DMS 273 (cell line): Measurements from ENCODE around the gene DBNL.
A peak's percentile ranks its signal among the peaks of the same experiment; 100 is the strongest.

ENCODE experiments used
- DNase-seq: peaks from one replicate; lab custom pipeline; 2025; ENCODE audit not compliant: unreplicated experiment; lab: John Stamatoyannopoulos, UW

The DBNL gene

GRCh38 chr7:44076101-44076895, 31.8 kb downstream of the DBNL start:
- DNase-seq, result no peak

- DNase-seq, result no peak
These were observed 32.6 kb downstream of the DBNL start for GRCh38 chr7:44077061-44077460.

- DNase-seq, result no peak
These were observed 33.2 kb downstream of the DBNL start for GRCh38 chr7:44077681-44078091.

- no peak for DNase-seq
These were observed 34.0 kb downstream of the DBNL start for GRCh38 chr7:44078521-44078920.

- no peak for DNase-seq
These were observed 35.0 kb downstream of the DBNL start for GRCh38 chr7:44079331-44080021.

GRCh38 chr7:44080118-44080517, 35.6 kb downstream of the DBNL start:
- no peak for DNase-seq

- no peak for DNase-seq
These were observed 36.3 kb downstream of the DBNL start for GRCh38 chr7:44080686-44081265.

GRCh38 chr7:44081266-44081748, 36.8 kb downstream of the DBNL start:
- no peak for DNase-seq

GRCh38 chr7:44082541-44083207, 38.2 kb downstream of the DBNL start:
- DNase-seq, result peak; percentile 100

- no peak for DNase-seq
These were observed 39.3 kb downstream of the DBNL start for GRCh38 chr7:44083796-44084195.

GRCh38 chr7:44084701-44085100, 40.2 kb downstream of the DBNL start:
- no peak for DNase-seq

- DNase-seq, result peak; percentile 44
These were observed 41.0 kb downstream of the DBNL start for GRCh38 chr7:44085546-44085945.

- no peak for DNase-seq
These were observed 42.1 kb downstream of the DBNL start for GRCh38 chr7:44086627-44087026.

- peak; percentile 46 for DNase-seq
These were observed 43.7 kb downstream of the DBNL start for GRCh38 chr7:44087911-44088838.

- no peak for DNase-seq
These were observed 48.7 kb downstream of the DBNL start for GRCh38 chr7:44093102-44093641.

- no peak for DNase-seq
These were observed 49.9 kb downstream of the DBNL start for GRCh38 chr7:44094365-44094764.

- no peak for DNase-seq
These were observed 50.5 kb downstream of the DBNL start for GRCh38 chr7:44094883-44095592.

GRCh38 chr7:44095781-44096180, 51.3 kb downstream of the DBNL start:
- DNase-seq, result no peak

GRCh38 chr7:44096326-44096881, 51.9 kb downstream of the DBNL start:
- DNase-seq, result no peak
